ENCODE results near the gene ACAA2.

ACAA2 gene

GRCh38 chr18:49749563-49749962 is 63.8 kb downstream of the ACAA2 start:
- Histone ChIP-seq H3K4me3 (replicated peaks; ENCODE audit: insufficient read depth, low read length) (no peak overlapping the region), H3K27me3 (ENCODE audit: insufficient read depth, poor library complexity, severe bottlenecking) (peaks cover 15% of the 10 kb centered on the region), H3K27ac (replicated peaks) (no peak overlapping the region)
- TF ChIP-seq SPI1 (IDR thresholded peaks at IDR 0.05; ENCODE audit: borderline replicate concordance, low read depth) = no peak
- DNase-seq (ENCODE audit: low read depth in 1 of 2, low spot score in 1 of 2) = no peak

GRCh38 chr18:49747876-49748275 is 65.5 kb downstream of the ACAA2 start:
- no peak for DNase-seq (ENCODE audit: low read depth in 1 of 2, low spot score in 1 of 2)
- TF ChIP-seq POLR2AphosphoS5 (IDR thresholded peaks at IDR 0.05; ENCODE audit: low read depth) (no peak), SPI1 (IDR thresholded peaks at IDR 0.05; ENCODE audit: borderline replicate concordance, low read depth) (no peak), GABPA (IDR thresholded peaks at IDR 0.05; ENCODE audit: low read depth) (no peak), CTCF (IDR thresholded peaks at IDR 0.05; ENCODE audit: insufficient read depth, low read length) (no peak), REST (IDR thresholded peaks at IDR 0.05; ENCODE audit: insufficient replicate concordance, low read depth) (no peak)
- no peak overlapping the region for H3K27ac ChIP-seq (replicated peaks)

GRCh38 chr18:49745045-49746014 is 68.0 kb downstream of the ACAA2 start:
- no peak for DNase-seq (ENCODE audit: low read depth in 1 of 2, low spot score in 1 of 2)
- Histone ChIP-seq H3K27ac (replicated peaks) (no peak overlapping the region), H3K4me3 (replicated peaks; ENCODE audit: insufficient read depth, low read length) (no peak overlapping the region), H3K27me3 (ENCODE audit: insufficient read depth, poor library complexity, severe bottlenecking) (peaks cover 7% of the 10 kb centered on the region)
- TF ChIP-seq CTCF (IDR thresholded peaks at IDR 0.05; ENCODE audit: insufficient read depth, low read length) (no peak), GABPA (IDR thresholded peaks at IDR 0.05; ENCODE audit: low read depth) (no peak), POLR2AphosphoS5 (IDR thresholded peaks at IDR 0.05; ENCODE audit: low read depth) (no peak), REST (IDR thresholded peaks at IDR 0.05; ENCODE audit: insufficient replicate concordance, low read depth) (no peak), SPI1 (IDR thresholded peaks at IDR 0.05; ENCODE audit: borderline replicate concordance, low read depth) (no peak)

More at GRCh38 chr18:49747876-49748275, 65.5 kb downstream of the ACAA2 start:
- H3K27me3 ChIP-seq (ENCODE audit: insufficient read depth, poor library complexity, severe bottlenecking) = peaks cover 15% of the 10 kb centered on the region
- no peak overlapping the region for H3K4me3 ChIP-seq (replicated peaks; ENCODE audit: insufficient read depth, low read length)

- DNase-seq (ENCODE audit: low read depth in 1 of 2, low spot score in 1 of 2) = no peak
- Histone ChIP-seq H3K4me3 (replicated peaks; ENCODE audit: insufficient read depth, low read length) (no peak overlapping the region), H3K27ac (replicated peaks) (no peak overlapping the region), H3K27me3 (ENCODE audit: insufficient read depth, poor library complexity, severe bottlenecking) (peaks cover 7% of the 10 kb centered on the region)
- TF ChIP-seq CTCF (IDR thresholded peaks at IDR 0.05; ENCODE audit: insufficient read depth, low read length) (no peak), REST (IDR thresholded peaks at IDR 0.05; ENCODE audit: insufficient replicate concordance, low read depth) (no peak)
Observed at GRCh38 chr18:49744376-49745008, 68.8 kb downstream of the ACAA2 start.
